Measurements from ENCODE around the gene SP6.

Gene SP6

DNA sequence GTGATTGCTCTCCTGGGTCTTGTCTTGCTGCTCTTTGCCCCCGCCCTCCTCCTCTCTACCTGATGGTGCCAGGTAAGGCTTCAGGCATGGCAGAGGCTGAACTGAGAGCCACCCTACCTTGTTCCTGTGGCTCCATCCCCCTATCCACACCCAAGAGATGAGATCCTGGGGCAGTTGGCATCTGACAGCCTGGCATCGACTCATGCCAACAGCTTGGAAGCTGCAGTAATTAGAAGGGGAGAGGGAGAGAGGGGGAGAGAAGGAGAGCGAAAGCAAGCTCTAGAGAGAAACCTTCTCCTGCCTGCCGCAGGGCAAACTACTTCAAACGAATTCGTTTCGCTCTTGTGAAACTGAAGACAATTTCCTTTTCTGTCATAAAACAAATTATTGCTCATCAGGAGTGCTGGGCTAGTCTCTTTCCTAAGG, 13.8 kb upstream of the SP6 start:
- DNase-seq, result no peak
- intact Hi-C loops (cut with DNase I), result no loop called here

DNA sequence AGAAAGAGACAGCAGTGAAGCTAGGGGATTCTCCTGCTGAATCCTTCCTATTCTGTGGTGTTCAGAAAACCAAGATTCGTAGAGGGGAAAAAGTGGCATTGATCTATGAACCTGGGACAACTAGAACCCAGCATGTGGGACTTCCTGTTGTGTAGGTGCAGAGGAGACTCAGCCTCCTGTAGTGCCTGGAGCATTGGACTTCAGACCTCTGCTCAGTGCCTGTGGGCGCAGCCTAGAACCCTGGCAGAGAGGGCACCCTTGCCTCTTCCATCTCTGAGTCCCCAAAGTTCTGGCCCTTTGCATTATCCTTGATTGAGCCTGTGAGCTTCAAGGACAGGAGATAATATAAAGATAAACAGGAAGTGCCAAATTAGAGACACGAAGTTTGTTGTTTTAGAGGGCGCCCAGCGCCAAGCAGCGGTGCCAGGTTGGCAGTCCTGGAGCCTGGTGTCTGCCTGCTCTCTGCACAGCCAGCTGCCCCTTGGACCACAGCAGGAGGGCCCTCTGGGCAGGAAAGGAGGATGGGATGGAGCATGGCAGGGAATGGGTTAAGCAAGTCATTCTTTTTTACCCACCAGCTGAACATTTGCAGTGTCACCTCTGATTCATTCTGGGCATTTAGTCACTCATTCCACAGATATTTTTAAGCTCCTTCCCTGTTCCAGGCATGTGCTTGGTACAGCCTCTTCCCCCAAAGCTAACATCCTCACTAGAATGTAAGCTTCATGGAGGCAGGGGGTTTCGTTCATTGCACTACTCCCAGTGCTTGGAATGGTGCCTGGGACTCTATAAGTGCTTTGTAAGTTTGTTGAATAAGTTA, 11.9 kb upstream of the SP6 start:
- no peak for DNase-seq
- intact Hi-C loops (cut with DNase I), result no loop called here

DNA sequence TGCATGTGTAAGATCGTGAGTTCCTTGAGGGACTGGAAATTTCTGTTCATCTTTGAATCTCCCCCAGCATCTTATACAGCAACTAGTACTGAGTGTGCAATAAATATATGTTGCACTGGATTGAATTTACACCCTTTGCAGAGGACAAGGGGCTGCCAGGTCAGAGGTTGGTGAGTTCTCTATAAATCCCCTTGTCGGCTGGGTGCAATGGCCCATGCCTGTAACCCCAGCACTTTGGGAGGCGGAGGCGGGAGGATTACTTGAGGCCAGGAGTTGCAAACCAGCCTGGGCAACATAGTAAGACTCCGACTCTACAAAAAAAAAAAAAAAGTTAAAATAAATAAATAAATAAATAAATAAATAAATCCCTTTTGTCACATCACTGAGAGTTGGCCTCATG, 9.4 kb upstream of the SP6 start:
- intact Hi-C loops (cut with DNase I), result no loop called here
- no peak for DNase-seq

DNA sequence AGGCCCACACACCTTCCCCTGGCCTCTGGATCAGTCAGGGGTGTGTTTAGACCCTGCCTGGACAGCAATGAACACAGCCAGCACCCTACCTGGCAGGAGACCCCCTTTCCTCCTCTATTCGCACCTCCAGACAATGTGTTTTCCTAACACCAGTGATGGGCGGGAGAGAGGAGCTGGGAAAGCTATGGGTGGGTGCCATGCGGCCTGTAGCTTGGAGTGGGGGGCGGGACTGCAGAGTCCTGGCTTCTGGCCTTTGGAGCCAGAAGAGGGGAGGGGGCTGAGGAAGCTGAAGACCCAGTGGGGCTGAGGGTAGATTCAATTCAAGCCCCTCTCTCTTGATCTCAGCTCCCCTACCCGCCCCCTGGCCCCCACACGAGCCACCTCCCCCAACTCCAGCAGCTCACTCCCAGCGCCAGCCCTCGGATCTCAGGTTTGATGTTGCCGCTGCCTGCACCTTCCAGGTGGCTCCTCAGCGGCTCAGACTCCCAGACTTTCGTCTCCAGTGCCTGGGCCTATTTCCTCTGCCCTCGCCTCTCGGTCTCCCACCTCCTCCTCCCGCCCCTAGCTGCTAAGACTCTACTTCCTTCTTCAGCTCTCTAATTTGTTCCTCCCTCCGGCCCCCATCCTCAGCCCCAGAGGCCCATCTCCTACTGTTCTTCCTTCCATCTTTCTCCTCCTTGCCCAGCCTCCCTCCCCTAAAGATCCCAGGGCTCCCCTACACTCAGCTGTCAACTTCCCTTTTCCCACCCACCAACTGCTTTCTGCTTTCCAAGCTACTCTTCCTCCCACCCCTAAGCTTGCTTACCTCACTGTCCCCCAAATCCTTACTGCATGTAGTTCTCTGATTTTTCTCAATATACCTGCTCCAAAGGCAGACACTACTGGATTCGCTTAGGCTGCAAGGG, 6.8 kb upstream of the SP6 start:
- intact Hi-C loops (cut with DNase I), result no loop called here

DNA sequence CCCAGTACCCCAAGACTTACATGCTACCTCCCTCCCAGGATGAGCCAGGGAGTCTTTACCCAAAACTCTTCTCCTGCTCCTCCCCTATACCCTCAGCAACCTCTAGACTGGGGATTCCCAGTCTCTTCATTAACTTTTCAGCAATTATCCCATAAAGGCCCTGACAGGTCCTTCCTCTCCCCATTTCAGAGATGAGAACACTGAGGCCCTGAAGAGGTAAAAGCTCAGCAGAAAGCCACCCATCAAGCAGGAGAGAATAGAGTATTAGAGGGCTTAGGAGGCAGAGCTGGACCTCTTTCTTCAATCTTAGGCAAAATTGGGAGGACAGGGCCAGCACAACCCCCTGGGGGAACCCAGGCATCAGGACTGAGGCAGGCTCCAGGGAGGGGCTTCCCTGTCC, 5.9 kb upstream of the SP6 start:
- intact Hi-C loops (cut with DNase I), result no loop called here
- DNase-seq, result no peak

More for the DNA sequence above, 6.8 kb upstream of the SP6 start:
- DNase-seq, result no peak

DNA sequence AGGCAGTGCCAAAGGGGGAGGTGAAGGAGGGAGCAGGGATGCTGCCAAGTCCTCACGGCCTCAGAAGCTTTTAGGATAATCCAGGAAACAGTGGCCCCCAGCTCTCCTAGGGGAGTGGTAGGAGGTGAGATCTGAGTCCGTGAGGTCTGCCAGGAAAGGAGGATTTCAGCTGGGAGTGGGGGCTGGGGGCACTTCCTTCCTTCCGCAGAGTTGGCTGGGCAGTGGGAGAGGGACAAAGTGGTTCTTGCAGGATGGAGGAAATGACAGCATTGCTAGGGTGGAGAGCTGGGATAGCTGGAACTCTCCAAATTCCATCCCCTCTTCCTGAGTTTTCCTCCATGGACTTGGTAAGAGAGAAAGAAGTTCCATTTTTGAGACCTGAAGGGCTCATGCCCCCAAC, 4.8 kb upstream of the SP6 start:
- intact Hi-C loops (cut with DNase I), result no loop called here
- no peak for DNase-seq

DNA sequence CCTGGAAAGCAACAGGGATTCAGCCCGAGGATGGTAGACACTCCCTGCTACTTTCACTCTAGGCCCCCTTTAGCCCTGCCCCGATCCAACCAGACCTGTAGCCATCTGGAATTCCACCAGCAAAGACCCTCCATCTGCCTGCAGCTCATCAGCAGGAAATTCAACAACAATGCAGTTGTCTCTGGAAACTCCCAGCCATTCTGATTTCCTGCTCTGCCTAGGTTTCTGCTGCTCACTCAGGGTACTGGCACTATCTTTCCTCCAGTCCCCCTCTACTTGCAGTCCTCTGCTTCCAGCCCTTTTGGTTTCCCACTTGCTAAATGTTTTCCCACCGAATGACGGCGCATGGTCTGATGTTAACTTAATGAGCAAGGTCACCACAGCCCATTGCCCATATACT, 2.7 kb upstream of the SP6 start:
- DNase-seq, result no peak
- intact Hi-C loops (cut with DNase I), result no loop called here

DNA sequence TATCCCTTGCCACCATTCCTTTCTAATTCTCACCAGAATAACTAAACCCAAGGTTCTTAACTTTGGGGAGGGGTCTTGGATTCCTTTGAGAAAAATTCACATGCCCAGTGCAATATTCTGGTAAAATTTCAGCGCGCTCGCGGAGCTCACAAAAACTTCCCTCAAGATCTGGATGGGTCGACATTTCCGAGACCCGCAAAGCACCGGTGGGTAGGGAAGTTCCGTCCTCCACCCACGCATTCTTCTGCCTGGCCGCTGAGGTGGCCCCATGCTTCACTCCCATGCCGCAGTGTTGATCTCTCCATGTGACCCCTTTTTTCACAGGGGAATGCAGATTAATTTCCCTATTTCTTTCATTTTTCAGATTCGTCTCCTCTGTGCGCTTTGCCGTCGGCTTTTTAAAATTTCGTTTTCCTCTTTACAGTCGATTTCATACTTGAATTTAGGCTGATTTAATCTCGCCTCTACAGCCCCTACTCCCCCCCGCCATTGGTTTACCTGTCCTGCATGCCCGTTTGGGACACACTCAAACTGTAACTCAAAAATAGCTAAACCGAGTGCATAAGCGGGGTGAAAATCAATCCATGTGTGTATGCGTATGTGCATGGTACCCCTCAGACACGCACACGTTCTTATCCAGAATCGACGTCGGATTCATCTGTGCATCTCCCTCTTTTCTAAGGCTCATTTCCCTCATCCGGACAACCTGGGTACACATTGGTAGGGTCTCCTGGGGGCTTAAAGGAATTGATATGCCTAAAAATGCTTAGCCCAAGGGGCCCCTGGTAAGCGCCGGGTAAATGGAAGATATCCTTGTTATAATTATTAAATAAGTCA, 1.4 kb upstream of the SP6 start:
- peak in 1 of 42 donors; percentile 3 for DNase-seq
- intact Hi-C loops (cut with DNase I), result no loop called here

DNA sequence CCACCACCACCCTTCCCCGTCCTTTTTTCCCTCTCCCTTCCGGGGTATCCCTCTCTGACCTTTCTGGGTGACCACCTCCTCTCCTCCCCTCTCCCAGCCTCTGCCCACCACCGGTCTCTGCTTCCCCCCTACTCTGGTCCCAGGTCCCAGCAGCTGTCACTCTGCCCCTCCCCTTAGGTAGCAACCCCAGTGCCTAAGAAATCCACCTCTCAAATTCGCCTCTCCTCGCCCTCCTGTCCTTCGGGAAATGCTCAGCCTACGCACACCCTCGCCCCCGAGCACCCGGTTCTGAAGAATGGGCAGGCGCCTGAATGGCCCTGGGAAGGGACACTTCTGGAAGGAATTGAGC, 775 bp upstream of the SP6 start:
- DNase-seq, result no peak
- intact Hi-C loops (cut with DNase I), result no loop called here

DNA sequence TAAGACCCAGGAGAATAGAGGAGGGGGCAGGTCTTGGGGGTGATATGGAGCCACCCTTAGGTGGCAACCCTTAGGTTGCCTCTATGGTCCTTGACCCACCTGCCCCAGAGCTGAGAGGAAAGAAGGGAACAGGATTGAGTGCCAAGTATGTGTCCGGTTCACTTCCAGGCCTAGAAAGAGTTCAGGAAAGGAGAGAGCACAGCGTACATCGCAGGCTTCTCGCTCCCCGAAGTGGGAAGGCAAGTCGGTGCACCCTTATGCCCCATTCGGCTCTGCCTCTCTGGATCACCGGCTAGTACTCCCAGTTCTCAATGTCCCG, 631 bp downstream of the SP6 start:
- DNase-seq, result no peak
- intact Hi-C loops (cut with DNase I), result no loop called here

DNA sequence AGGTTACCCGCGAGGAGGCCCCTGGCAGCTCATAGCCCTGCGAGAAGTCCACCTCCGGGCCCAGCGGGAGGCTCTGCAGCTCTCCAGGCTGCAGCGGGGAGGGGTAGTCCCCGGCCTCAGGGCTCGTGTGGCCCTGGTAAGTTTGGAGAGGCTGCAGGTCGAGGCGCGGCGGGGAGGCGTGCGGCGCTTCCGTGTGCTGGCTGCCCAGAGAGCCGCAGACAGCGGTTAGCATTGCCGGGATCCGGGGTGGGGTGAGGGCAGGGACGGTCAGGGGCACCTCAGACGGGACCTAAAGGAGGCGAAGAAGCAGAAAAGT, 2.8 kb downstream of the SP6 start:
- DNase-seq, result no peak
- intact Hi-C loops (cut with DNase I), result no loop called here

DNA sequence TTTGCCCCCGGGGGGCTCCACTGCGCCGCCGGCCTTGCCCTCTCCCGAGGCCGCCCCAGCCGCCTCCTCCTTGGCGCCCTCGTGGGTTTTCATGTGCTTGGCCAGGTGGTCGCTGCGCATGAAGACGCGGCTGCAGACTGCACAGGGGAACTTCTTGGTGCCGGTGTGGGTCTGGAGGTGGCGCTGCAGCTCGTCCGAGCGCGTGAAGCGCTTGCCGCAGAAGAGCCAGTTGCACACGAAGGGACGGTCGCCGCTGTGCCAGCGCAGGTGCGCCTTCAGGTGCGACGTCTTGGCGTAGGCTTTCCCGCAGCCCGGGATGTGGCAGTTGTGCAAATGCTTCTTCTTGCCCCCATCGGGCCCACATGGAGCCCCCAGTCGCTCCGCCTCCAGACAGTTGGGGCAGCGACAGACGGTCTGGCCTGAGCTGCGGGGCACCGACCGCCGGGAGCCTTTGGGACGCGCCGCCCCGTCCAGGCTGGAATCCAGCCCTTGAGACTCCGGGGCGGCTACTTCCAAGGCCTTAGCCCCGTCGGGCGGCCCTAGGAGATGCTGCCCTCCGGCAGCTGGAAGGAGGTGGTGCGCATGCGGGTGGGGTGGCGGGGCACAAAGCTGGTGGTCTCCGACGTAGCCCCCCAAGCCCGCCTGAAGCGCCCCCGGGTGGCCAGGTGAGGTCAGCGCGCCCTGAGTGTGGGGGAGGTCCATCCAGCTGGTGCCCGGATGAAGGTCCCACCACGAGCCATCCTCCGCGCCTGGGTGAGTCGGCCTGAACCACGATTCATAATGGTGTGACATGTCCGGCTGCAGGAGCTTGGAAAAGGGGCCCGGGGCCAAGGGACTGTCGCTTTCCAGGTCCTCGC, 3.4 kb downstream of the SP6 start:
- intact Hi-C loops (cut with DNase I), result no loop called here
- DNase-seq, result peak in 5 of 42 donors; percentile 13 to 30 (median 21)

DNA sequence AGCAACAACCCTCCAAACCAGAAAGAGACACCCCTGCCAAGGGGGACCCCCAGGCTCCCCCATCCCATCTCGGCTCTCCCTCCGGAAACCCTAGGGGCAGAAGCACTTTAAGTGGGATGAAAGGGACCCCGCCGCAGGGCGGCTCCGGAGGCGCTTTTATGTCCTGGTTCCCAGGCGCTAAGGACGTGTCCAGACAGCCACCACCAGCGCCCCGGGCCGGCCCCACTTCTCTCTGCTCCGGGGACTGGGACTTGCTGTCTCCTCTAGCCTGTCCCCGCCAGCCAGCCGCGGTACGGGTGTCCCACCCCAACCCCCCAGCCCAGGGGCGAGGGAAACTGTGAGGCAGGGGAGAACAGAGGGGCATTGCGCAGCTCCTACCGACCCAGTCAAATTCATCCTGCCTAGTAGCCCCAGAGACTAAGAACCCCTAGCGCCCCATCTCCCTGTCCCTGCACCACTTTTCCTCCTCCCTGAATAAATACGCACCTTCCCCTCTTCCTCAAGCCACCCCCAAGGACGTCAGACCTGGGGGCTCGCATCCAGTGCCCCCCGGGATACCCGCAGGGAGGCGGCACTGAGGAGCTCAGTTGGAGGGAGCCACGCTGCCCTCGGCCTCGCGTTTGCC, 4.1 kb downstream of the SP6 start:
- intact Hi-C loops (cut with DNase I), result no loop called here
- no peak for DNase-seq

DNA sequence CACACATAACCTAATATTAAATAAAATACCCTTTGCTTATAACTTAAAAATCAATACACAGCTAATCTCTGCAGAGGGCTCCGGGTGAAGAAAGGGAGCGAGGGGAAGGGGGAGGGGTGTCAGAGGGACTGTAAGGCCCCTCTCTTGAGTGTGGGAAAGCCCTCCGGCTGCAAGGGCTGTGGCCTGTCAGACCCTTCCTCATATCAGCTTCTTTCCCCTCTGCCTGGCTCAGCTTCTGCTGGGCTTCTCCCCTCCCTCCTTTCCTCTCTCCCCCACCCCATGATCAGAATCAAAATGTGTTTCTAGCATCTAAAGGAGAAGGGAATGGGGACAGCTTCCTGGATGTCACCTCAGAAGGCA, 5.3 kb downstream of the SP6 start:
- DNase-seq, result no peak
- intact Hi-C loops (cut with DNase I), result no loop called here

DNA sequence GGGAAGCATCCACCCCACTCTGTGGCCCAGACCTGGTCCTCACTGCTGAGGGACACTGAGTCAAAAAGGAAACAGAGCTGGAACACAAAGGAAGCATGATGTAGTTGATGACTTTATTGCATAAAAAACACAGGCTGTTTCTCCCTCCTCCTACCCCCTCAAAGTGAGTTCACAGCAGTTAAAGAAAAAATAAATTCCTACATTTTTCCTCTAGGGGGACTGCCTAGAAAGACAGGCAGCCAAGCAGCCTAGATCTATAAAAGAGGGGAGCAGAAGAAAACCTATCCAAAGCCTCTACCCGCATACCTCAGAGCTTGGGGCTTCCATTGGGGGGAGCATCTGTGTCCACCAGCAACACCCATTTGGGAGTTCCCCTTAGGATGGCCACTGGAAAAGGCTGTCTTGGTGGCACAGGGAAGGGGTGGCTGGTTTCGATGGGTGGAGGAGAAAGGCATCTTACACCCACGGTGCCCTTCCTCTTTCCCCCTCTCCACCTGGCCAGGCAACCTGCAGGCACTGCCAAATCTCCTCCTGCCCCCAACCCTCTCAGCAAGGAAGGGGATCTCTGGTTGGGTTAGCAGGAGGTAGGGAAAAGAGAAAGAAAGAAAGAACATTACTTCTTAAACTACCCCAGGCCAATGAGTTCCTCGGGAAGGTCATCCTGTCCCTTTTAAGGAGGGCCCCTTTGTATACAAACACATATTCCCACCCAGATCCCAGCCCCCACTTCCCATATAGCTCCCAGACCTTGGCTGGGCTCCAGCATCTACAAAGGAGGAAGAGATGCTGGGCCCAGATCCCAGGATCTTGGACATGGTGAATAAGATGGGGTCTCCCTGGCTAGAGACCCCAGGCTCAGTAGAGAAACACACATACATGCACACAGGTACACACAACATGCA, 5.9 kb downstream of the SP6 start:
- intact Hi-C loops (cut with DNase I), result no loop called here
- DNase-seq, result no peak

DNA sequence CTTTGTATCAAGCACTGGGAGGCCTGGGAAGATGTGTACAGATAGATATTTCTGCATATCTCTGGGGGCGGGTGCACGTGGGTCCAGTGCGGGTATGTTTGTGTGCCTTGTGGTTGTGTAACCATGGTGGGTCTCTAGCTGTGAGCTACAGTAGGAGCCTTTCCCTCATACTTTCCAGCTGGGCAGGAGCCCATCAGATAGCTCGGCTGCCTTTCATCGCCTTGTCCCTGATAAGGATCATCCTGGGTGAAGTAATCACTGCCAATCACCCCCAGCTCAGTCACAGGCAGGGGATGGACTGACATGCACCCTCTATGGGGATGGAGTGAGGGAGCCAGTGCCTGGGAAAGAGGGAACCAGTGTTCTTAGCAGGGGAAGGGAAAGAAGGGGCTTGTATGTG, 6.7 kb downstream of the SP6 start:
- no peak for DNase-seq
- intact Hi-C loops (cut with DNase I), result no loop called here

DNA sequence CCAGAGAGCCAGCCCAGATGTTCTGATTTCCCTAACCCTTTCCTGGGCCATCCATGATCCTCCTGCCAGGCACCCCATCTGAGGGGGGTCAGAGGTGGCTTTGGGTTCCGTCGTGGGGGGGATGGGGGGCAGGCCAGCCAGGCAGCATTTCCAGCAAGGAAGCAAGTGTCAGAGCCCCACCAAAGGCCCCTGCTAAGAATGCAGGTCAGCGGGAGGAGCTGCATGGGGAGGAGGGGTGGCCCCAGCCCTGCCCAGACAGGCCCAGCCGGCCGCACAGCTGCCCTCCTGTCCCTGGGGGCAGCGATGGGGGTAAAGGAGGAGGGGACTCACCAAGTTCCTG, 7.6 kb downstream of the SP6 start:
- no peak for DNase-seq
- intact Hi-C loops (cut with DNase I), result no loop called here

Data from head of caudate nucleus (tissue), 42 donors.